OCI-LY3 (cell line): ENCODE data around the gene TFF3.

Source experiments
- H2AFZ ChIP-seq: fragments of 200-600, 300-600 bp; shearing (Covaris generic); 2 replicates; pipeline ENCODE4 v1.6.0; 2014; ENCODE audit warnings: antibody characterized with exemption, low read depth, low read length
- H3K27ac ChIP-seq: fragments of 200-600, 300-600 bp; sonication (generic); 2 replicates; pipeline ENCODE4 v1.5.1; 2014; ENCODE audit warnings: mild to moderate bottlenecking, low read length, moderate library complexity, mixed read lengths
- H3K27me3 ChIP-seq: fragments of 200-600, 300-600 bp; sonication (generic); 2 replicates; pipeline ENCODE4 v1.6.1; 2014; ENCODE audit warnings: low read depth, low read length, mixed read lengths
- H3K36me3 ChIP-seq: fragments of 200-600, 300-600 bp; sonication (generic); replicated peaks from 2 replicates; pipeline ENCODE3; 2014; ENCODE audit warnings: low read depth, low read length, mixed read lengths
- H3K4me1 ChIP-seq: fragments of 300-600, 200-600 bp; sonication (generic); 2 replicates; pipeline ENCODE4 v1.6.1; 2014; ENCODE audit warnings: low read length, mixed read lengths
- H3K4me2 ChIP-seq: fragments of 200-600, 300-600 bp; sonication (generic); 2 replicates; pipeline ENCODE4 v1.6.1; 2014; ENCODE audit warnings: low read length, mixed read lengths
- H3K4me3 ChIP-seq: fragments of 300-600, 200-600 bp; sonication (generic); 2 replicates; pipeline ENCODE4 v1.5.1; 2014; ENCODE audit warnings: antibody characterized with exemption, mild to moderate bottlenecking, low read length, moderate library complexity
- H3K79me2 ChIP-seq: fragments of 300-600, 200-600 bp; shearing (Covaris generic); 2 replicates; pipeline ENCODE4 v1.6.1; 2014; ENCODE audit warnings: mild to moderate bottlenecking, low read length, mixed read lengths
- H3K9ac ChIP-seq: fragments of 300-600, 200-600 bp; shearing (Covaris generic); 2 replicates; pipeline ENCODE4 v1.6.0; 2014; ENCODE audit warnings: mild to moderate bottlenecking, low read length, moderate library complexity
- H3K9me3 ChIP-seq: fragments of 200-600, 300-600 bp; shearing (Covaris generic); 2 replicates; pipeline ENCODE4 v1.6.1; 2014; ENCODE audit warnings: low read length, mixed read lengths; ENCODE audit not compliant: insufficient read depth
- H4K20me1 ChIP-seq: fragments of 200-600, 300-600 bp; sonication (generic); 2 replicates; pipeline ENCODE4 v1.6.1; 2016; ENCODE audit warnings: low read length, mixed read lengths; ENCODE audit not compliant: insufficient read depth
- EZH2phosphoT487 ChIP-seq: fragments of 200-600 bp; shearing (Covaris generic); IDR thresholded peaks from 2 replicates; pipeline ENCODE4 v1.6.1; 2018; ENCODE audit warnings: antibody characterized with exemption, mixed run types, low read depth
- TF ChIP-seq, protein P1 (sequence below): fragments of 200-600, 300-600 bp; sonication (generic); IDR thresholded peaks from 2 replicates; pipeline ENCODE4 v1.5.1; 2014; ENCODE audit warnings: antibody characterized with exemption, low read length, low read depth

The TFF3 gene

DNA sequence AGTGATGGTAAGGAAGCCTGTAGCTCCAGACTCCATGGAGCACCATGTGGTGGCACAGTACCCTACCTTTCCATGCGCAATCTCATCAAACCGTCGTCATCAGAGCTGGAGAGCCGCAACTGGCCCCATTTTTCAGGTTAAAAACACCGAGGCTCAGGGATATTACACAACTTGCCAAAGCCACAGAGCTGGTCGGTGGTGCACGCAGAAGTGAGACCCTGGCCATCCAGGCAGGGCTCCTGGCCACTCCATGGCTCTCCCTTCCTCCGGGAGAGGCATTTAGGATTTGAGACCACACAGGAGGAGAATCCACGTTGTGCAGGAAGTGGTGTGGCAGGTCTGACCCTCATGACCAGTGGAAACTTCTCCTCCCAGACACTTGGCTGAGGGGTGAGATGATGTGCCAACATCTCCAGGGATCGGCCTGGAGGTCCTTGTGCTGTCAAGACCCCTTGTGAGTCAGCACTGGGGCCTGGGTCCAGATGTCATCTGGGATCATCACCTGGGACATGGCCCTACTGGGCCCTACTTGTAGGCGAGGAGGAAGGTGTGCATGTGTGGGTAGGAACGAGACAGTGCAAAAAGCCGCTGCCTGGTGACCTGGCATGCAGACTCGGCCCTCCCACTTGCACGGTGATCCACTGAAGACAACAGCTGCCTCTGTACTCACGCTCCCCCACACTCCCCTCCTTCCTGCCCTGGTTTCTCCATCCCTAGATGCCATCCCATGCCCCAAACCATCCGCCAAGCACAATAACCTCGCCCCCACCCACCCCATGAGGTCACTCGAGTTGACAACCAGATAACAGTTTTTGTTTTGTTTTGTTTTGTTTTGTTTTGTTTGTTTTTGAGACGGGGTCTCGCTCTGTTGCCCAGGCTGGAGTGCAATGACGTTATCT, 10.4 kb downstream of the TFF3 start:
- Histone ChIP-seq H3K9me3 (no peaks in the 10 kb centered on the region), H4K20me1 (no peaks in the 10 kb centered on the region), H3K9ac (no peak overlapping the region), H3K36me3 (no peaks in the 10 kb centered on the region), H3K4me2 (no peak overlapping the region), H3K27ac (no peak overlapping the region), H2AFZ (no peak overlapping the region), H3K27me3 (peaks cover 21% of the 10 kb centered on the region; the same call in 1 of the 2 replicates), H3K4me3 (no peak overlapping the region), H3K4me1 (peaks cover 5% of the 10 kb centered on the region), H3K79me2 (no peaks in the 10 kb centered on the region)
- TF ChIP-seq, protein P1, sequence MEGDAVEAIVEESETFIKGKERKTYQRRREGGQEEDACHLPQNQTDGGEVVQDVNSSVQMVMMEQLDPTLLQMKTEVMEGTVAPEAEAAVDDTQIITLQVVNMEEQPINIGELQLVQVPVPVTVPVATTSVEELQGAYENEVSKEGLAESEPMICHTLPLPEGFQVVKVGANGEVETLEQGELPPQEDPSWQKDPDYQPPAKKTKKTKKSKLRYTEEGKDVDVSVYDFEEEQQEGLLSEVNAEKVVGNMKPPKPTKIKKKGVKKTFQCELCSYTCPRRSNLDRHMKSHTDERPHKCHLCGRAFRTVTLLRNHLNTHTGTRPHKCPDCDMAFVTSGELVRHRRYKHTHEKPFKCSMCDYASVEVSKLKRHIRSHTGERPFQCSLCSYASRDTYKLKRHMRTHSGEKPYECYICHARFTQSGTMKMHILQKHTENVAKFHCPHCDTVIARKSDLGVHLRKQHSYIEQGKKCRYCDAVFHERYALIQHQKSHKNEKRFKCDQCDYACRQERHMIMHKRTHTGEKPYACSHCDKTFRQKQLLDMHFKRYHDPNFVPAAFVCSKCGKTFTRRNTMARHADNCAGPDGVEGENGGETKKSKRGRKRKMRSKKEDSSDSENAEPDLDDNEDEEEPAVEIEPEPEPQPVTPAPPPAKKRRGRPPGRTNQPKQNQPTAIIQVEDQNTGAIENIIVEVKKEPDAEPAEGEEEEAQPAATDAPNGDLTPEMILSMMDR = no peak
- no peak for TF ChIP-seq EZH2phosphoT487

DNA sequence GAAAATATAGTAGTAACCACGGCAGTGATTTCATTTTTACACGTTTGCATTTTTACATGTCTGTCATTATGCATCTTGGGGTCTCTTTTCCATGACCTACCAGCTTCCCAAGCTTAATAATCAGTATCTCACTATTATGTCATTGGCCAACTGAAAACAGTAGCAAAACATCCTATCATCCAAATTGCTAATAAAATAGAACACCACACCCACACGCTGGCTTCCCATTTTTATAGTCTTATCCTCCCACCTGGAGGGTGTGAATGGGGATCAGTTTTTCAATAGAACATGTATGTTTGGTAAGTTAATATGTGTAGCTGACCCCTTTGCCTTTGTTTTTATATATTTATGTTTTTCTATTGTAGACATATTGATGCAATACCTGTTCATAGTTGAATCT, 11.8 kb downstream of the TFF3 start:
- Histone ChIP-seq H3K4me1 (no peaks in the 10 kb centered on the region), H3K36me3 (no peaks in the 10 kb centered on the region), H3K4me2 (no peak overlapping the region), H3K9me3 (no peaks in the 10 kb centered on the region), H3K79me2 (no peaks in the 10 kb centered on the region), H3K27me3 (peaks cover 21% of the 10 kb centered on the region; the same call in 1 of the 2 replicates), H3K9ac (no peak overlapping the region), H2AFZ (no peak overlapping the region), H3K4me3 (no peak overlapping the region), H3K27ac (no peak overlapping the region), H4K20me1 (no peaks in the 10 kb centered on the region)
- no peak for TF ChIP-seq EZH2phosphoT487

DNA sequence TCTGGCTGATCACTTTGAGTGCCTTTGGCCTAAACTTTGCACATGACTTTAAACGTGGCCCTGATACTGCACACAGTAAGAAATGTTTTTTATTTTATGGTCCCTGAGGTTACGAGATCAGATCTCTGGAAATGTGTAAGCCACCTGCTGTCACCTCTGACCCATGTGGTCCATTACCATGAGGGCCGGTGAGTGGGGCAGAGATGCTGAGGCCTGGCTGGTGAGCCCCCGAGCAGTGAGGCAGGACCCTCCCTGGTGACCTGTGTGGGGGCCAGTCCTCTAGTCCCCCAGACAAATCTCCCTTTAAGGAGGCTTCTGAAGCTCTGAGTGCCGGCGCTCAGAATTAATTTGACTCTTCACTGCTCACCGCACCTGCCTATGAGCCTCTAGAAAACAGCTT, 12.4 kb downstream of the TFF3 start:
- no peaks in the 10 kb centered on the region for H3K79me2 ChIP-seq
- H3K36me3 ChIP-seq = no peaks in the 10 kb centered on the region
- H3K4me2 ChIP-seq = no peak overlapping the region
- no peak overlapping the region for H3K9ac ChIP-seq
- no peaks in the 10 kb centered on the region for H4K20me1 ChIP-seq
- no peak overlapping the region for H2AFZ ChIP-seq
- H3K9me3 ChIP-seq = no peaks in the 10 kb centered on the region
- TF ChIP-seq, protein P1 = no peak
- no peak for TF ChIP-seq EZH2phosphoT487
- peaks cover 19% of the 10 kb centered on the region; the same call in 1 of the 2 replicates for H3K27me3 ChIP-seq
- H3K4me3 ChIP-seq = no peak overlapping the region
- H3K27ac ChIP-seq = no peak overlapping the region
- no peaks in the 10 kb centered on the region for H3K4me1 ChIP-seq

DNA sequence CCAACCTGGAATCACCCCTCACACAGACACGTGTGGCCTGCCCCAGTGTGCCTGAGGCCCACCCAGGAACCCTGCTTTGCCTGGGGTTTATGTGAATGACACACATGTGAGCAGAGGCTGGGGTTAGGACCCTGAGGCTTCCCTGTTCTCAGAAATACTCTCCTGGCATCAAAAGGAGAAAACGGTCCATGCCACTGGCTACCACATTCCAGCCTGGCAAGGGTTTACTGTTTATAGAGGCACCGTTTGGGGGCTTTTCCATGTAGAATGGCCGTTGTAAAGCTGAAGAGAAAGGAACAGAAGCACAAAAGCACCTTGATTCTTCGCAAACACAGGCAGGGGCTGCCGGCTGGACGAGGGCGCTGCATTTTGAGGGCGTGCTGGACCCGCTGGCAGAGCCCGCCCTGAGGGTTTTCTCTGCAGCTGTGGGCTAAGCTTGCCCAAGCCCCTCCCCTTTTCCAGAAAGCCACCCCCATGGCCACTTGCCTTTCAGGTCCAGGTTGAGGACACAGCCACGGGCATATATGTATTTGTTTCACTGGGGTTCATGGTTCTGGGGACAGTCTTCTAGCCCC, 13.0 kb downstream of the TFF3 start:
- no peaks in the 10 kb centered on the region for H3K36me3 ChIP-seq
- H3K27me3 ChIP-seq = peaks cover 21% of the 10 kb centered on the region
- H2AFZ ChIP-seq = no peak overlapping the region
- H3K4me2 ChIP-seq = no peak overlapping the region
- TF ChIP-seq EZH2phosphoT487 = no peak
- TF ChIP-seq, protein P1 = no peak
- no peaks in the 10 kb centered on the region for H3K79me2 ChIP-seq
- no peaks in the 10 kb centered on the region for H4K20me1 ChIP-seq
- H3K9me3 ChIP-seq = no peaks in the 10 kb centered on the region
- no peak overlapping the region for H3K9ac ChIP-seq
- H3K4me1 ChIP-seq = no peaks in the 10 kb centered on the region
- H3K4me3 ChIP-seq = no peak overlapping the region
- no peak overlapping the region for H3K27ac ChIP-seq
